ENCODE results near the gene IL22RA1. TPM values are rescaled to one million over a fixed set of nuclear protein-coding genes. Genes with fewer than 3 reads are reported as not detected.

The IL22RA1 gene
- total and polyA plus RNA-seq, 8 donors: 0.26 to 0.73 (median 0.43) TPM

GRCh38 chr1:24152631-24153494, 9.9 kb upstream of the IL22RA1 start:
- peaks cover 5 to 50% of the 10 kb centered on the region in 2 donors for H3K27me3 ChIP-seq
- intact Hi-C loops (cut with DNase I): no loop called here
- peaks cover 0 to 9% of the 10 kb centered on the region in 2 donors for H3K36me3 ChIP-seq
- no peak overlapping the region for H3K4me3 ChIP-seq
- no peak for DNase-seq
- no peak for TF ChIP-seq CTCF (IDR thresholded peaks at IDR 0.05)
- no peak overlapping the region for H3K27ac ChIP-seq
- no peak for ATAC-seq
- H3K4me1 ChIP-seq: peaks cover 5 to 18% of the 10 kb centered on the region in 2 donors
- no peaks in the 10 kb centered on the region for H3K9me3 ChIP-seq

- Histone ChIP-seq H3K27ac (no peak overlapping the region), H3K36me3 (no peaks in the 10 kb centered on the region), H3K9me3 (no peaks in the 10 kb centered on the region), H3K4me1 (peaks cover 5 to 18% of the 10 kb centered on the region in 2 donors), H3K4me3 (no peak overlapping the region), H3K27me3 (peaks cover 5 to 53% of the 10 kb centered on the region in 2 donors)
- intact Hi-C loops (cut with DNase I): no loop called here
- TF ChIP-seq CTCF (IDR thresholded peaks at IDR 0.05): no peak
- ATAC-seq: peak; percentile 12
- peak in 2 of 4 donors; percentile 23 to 67 for DNase-seq
Measured at GRCh38 chr1:24151175-24151533, 8.2 kb upstream of the IL22RA1 start.

GRCh38 chr1:24150234-24151174, 7.6 kb upstream of the IL22RA1 start:
- Histone ChIP-seq H3K9me3 (no peaks in the 10 kb centered on the region), H3K36me3 (no peaks in the 10 kb centered on the region), H3K27ac (no peak overlapping the region), H3K4me3 (no peak overlapping the region), H3K27me3 (peaks cover 5 to 53% of the 10 kb centered on the region in 2 donors), H3K4me1 (peaks cover 5 to 18% of the 10 kb centered on the region in 2 donors)
- intact Hi-C loops (cut with DNase I): no loop called here
- TF ChIP-seq CTCF (IDR thresholded peaks at IDR 0.05): peak; percentile 86 to 93
- ATAC-seq (peak; percentile 99), DNase-seq (peak; percentile 72 to 97 (median 89))

- intact Hi-C loops (cut with DNase I): no loop called here
- peak in 1 of 4 donors; percentile 51 for DNase-seq
- Histone ChIP-seq H3K9me3 (no peaks in the 10 kb centered on the region), H3K4me3 (no peak overlapping the region), H3K4me1 (peaks cover 5 to 18% of the 10 kb centered on the region in 2 donors), H3K36me3 (no peaks in the 10 kb centered on the region), H3K27me3 (peaks cover 5 to 53% of the 10 kb centered on the region in 2 donors), H3K27ac (no peak overlapping the region)
- no peak for TF ChIP-seq CTCF (IDR thresholded peaks at IDR 0.05)
- peak; percentile 48 for ATAC-seq
Measured at GRCh38 chr1:24149866-24150233, 6.9 kb upstream of the IL22RA1 start.

GRCh38 chr1:24147816-24148215, 4.9 kb upstream of the IL22RA1 start:
- no peak for TF ChIP-seq CTCF (IDR thresholded peaks at IDR 0.05)
- Histone ChIP-seq H3K27me3 (peaks cover 5 to 49% of the 10 kb centered on the region in 2 donors), H3K4me3 (no peak overlapping the region), H3K9me3 (no peaks in the 10 kb centered on the region), H3K4me1 (peaks cover 5 to 18% of the 10 kb centered on the region in 2 donors), H3K27ac (no peak overlapping the region), H3K36me3 (no peaks in the 10 kb centered on the region)
- ATAC-seq: no peak
- intact Hi-C loops (cut with DNase I): no loop called here
- DNase-seq: no peak

Measured in left lung (tissue), 10 donors.